SK-N-SH (cell line): ENCODE results near the gene TMOD3.

Source experiments
- EZH2phosphoT487 ChIP-seq: fragments of 200-600 bp; sonication (generic); IDR thresholded peaks from 2 replicates; pipeline ENCODE4 v1.6.1; 2017; ENCODE audit warnings: low read depth, mixed run types, mild to moderate bottlenecking, antibody characterized with exemption, moderate library complexity, borderline replicate concordance
- JUND ChIP-seq: IDR thresholded peaks from 2 replicates; pipeline ENCODE4 v1.4.0; 2012
- POLR2AphosphoS5 ChIP-seq: IDR thresholded peaks from 2 replicates; pipeline ENCODE4 v1.6.1; 2012; ENCODE audit warnings: low read depth, low read length
- RCOR1 ChIP-seq: fragments of 150-350 bp; IDR thresholded peaks from 2 replicates; pipeline ENCODE4 v1.6.1; 2017; ENCODE audit warnings: antibody characterized with exemption, low read length
- SMC3 ChIP-seq: IDR thresholded peaks from 2 replicates; pipeline ENCODE4 v1.6.1; 2012; ENCODE audit warnings: low read depth, low read length, improper control_type of control experiment
- TF ChIP-seq, protein P1 (sequence below): fragments of 200-600 bp; sonication (generic); IDR thresholded peaks from 2 replicates; pipeline ENCODE4 v1.6.1; 2017; ENCODE audit warnings: antibody characterized with exemption, mild to moderate bottlenecking, moderate library complexity
- TF ChIP-seq, protein P2 (sequence below): fragments of 150-350 bp; IDR thresholded peaks from 2 replicates; pipeline ENCODE4 v1.6.1; 2016; ENCODE audit warnings: mild to moderate bottlenecking, low read depth, low read length

DNA sequence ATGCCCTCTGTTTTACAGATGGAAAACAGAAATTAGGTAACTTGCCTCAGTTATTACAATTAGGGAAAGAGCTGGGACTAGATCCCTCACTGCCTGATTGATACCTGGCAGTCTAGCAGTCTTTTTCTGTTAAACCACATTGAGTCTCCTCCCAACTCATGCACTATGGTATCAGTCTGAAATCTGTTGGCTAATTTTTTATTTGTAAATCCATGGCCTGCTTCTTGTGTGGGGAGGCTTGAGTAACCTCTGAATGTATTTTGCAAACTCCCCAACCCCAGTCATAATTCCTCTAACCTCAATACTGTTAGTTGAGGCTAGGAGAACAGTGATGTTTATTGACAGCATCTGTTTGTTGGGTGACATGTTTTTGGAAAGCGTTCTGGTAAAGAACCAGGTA is 35.9 kb downstream of the TMOD3 start:
- TF ChIP-seq, protein P1, sequence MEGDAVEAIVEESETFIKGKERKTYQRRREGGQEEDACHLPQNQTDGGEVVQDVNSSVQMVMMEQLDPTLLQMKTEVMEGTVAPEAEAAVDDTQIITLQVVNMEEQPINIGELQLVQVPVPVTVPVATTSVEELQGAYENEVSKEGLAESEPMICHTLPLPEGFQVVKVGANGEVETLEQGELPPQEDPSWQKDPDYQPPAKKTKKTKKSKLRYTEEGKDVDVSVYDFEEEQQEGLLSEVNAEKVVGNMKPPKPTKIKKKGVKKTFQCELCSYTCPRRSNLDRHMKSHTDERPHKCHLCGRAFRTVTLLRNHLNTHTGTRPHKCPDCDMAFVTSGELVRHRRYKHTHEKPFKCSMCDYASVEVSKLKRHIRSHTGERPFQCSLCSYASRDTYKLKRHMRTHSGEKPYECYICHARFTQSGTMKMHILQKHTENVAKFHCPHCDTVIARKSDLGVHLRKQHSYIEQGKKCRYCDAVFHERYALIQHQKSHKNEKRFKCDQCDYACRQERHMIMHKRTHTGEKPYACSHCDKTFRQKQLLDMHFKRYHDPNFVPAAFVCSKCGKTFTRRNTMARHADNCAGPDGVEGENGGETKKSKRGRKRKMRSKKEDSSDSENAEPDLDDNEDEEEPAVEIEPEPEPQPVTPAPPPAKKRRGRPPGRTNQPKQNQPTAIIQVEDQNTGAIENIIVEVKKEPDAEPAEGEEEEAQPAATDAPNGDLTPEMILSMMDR, result no peak
- TF ChIP-seq EZH2phosphoT487, result no peak
- TF ChIP-seq SMC3, result no peak
- TF ChIP-seq JUND, result no peak
- TF ChIP-seq RCOR1, result no peak
- TF ChIP-seq POLR2AphosphoS5, result no peak
- TF ChIP-seq, protein P2, sequence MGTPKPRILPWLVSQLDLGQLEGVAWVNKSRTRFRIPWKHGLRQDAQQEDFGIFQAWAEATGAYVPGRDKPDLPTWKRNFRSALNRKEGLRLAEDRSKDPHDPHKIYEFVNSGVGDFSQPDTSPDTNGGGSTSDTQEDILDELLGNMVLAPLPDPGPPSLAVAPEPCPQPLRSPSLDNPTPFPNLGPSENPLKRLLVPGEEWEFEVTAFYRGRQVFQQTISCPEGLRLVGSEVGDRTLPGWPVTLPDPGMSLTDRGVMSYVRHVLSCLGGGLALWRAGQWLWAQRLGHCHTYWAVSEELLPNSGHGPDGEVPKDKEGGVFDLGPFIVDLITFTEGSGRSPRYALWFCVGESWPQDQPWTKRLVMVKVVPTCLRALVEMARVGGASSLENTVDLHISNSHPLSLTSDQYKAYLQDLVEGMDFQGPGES, result no peak
